CMK (cell line): Measurements from ENCODE around the gene MICAL2.
A peak's percentile ranks its signal among the peaks of the same experiment; 100 is the strongest.

Experiments used
- DNase-seq: peaks from one replicate; pipeline ENCODE4 v3.0.0-alpha.2; 2010; ENCODE audit warnings: low read depth

MICAL2 gene, protein sequence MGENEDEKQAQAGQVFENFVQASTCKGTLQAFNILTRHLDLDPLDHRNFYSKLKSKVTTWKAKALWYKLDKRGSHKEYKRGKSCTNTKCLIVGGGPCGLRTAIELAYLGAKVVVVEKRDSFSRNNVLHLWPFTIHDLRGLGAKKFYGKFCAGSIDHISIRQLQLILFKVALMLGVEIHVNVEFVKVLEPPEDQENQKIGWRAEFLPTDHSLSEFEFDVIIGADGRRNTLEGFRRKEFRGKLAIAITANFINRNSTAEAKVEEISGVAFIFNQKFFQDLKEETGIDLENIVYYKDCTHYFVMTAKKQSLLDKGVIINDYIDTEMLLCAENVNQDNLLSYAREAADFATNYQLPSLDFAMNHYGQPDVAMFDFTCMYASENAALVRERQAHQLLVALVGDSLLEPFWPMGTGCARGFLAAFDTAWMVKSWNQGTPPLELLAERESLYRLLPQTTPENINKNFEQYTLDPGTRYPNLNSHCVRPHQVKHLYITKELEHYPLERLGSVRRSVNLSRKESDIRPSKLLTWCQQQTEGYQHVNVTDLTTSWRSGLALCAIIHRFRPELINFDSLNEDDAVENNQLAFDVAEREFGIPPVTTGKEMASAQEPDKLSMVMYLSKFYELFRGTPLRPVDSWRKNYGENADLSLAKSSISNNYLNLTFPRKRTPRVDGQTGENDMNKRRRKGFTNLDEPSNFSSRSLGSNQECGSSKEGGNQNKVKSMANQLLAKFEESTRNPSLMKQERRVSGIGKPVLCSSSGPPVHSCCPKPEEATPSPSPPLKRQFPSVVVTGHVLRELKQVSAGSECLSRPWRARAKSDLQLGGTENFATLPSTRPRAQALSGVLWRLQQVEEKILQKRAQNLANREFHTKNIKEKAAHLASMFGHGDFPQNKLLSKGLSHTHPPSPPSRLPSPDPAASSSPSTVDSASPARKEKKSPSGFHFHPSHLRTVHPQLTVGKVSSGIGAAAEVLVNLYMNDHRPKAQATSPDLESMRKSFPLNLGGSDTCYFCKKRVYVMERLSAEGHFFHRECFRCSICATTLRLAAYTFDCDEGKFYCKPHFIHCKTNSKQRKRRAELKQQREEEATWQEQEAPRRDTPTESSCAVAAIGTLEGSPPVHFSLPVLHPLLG

DNA sequence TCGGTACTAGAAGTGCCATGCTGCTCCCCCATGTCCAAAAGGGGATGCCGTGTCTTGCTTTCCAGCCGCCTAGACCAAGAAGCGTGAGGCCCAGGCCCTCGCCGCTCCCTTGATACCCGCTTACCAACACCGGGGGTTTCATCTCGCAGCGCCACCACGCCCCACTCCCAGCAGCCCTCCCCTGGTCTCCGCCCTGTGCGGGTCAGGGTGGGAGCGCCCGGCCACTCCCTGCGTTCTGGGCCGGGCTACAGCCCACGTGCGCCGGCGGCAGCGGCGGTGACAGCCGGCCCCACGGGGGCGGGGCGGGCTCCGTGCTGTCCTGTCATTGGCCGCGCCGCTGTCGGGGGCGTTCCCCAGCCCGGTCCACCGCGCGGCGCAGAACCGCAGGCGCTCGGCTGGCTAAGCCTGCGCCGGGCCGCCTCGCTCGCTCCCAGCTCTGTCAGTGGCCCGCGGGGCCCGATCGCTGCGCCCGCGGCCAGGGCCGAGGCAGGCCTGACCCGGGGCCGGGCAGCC lies at the start of gene MICAL2:
MICAL2 (plus strand) TSS at position 390 of the 513 bp plus-strand sequence. CDS start 51,566 bp downstream, outside the sequence.
- peak; percentile 68 for DNase-seq

DNA sequence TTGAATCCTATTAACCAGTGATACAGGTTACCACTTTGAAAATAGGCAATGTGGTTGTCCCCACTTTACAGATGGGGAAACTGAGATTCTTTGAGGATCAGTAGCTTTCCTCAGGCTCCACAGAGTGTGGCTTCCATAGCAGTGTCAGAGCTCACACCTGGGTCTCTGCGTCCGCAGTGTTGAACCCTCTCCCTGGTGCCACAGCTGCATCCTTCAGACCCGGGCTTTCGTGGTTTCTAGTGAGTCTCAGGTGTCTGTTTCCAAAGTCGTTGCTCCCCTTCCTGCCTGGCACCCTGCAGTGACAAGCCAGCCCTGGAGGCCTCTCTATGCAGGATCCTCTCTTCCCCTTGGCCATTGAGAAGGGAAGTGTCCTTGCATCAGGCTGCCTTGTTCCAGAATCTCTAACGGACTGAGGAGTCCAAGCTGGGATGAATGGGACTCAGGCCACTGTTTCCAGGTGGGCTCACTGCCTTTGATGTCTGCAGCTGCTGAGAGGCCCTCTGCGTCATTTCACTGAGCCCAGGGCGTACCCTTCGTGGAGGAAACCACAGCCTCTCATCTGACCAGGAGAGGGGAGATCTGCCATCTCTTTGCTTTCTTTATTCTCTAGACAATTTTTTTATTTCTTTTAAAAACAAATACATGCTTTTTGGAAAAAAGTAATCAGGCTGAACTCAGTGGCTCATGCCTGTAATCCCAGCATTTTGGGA lies 48.4 kb upstream of the MICAL2 start:
- DNase-seq = no peak

DNA sequence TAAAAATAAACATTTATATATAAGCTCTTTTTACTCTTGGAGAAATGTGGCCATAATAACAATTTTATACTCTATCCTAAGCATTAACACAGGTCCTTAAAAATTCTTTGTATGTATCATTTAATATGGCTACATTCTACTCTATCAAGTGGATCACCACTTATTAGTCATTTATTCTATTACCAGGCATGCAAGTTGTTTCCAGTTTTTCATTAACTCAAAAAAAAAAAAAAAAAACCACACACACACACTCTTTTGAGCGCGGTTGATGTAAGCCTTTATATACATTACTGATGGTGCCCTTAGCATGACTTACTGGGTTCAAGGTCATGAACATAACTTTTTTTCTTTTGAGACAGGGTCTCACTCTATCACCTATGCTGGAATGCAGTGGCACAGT lies 47.1 kb upstream of the MICAL2 start:
- no peak for DNase-seq

DNA sequence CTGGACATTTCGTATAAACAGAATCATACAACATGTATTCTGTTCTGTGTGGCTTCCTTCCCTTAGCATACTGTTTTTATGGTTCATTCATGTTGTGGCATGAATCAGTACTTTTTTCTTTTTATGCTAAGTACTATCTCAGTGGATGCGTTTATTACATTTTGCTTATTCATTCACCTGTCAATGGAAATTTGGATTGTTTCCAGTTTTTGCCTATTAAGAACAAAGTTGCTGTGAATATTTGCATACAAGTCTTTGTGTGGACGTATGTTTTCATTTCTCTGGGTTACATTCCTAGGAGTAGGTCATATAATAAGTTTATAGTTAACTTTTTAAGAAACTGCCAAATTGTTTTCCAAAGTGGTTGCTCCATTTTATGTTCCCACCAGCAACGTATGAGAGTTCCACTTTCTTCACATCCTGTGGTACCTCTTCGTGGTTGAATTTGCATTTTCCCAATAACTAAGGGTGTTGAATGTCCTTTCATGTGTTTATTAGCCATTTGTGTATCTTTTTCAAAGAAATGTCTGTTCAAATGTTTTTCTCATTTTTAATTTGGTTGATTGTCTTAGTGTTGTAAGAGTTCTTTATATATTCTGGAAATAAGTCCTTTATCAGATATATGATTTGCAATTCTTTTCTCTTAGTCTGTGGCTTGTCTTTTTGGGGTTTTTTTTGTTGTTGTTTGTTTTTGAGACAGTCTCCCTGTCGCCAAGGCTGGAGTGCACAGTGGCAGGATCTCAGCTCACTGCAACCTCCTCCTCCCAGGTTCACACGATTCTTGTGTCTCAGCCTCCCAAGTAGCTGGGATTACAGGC lies 46.0 kb upstream of the MICAL2 start:
- no peak for DNase-seq

DNA sequence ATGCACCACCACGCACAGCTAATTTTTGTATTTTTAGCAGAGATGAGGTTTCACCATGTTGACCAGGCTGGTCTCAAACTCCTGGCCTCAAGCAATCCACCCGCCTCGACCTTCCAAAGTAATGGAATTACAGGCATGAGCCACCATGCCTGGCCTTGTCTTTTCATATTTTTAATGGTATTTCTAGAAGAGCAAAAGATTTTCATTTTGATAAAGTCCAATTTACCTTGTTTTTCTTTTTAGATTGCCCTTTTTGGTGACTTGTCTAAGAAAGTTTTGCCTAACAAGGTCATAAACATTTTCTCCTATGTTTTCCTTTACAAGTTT lies 45.5 kb upstream of the MICAL2 start:
- DNase-seq = no peak

DNA sequence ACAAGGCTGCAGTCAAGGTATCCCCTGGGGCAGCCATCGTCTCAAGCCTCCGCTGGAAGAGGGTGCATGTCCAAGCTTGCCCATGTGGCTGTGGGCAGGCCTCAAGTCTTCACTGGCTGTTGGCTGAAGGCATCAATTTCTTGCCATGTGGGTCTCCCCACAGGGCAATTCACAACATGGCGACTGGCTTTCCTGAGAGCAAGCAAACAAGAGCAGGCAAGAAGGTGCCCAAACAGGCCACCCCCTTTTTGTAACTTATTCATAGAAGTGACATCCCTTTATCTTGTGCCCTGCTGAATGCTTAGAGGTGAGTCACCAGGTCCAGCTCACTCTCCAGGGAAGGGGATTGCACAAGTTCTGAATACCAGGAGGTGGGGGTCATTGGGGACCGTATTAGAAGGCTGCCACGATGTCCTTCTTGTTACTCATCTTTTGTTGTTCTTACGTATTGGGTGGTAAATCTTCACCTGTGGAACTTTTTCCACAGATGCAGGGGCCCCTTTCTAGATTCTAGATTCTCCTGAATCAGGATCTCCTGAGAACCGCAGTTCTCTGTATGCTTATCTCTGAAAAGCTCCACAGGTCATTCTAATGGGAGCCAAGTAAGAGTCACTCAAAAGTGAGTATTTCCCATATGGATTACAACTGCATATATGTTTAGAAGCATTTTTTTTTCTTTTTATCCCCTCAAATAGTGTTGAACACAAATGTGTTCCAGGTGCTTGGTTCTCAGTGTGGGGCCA lies 44.2 kb upstream of the MICAL2 start:
- DNase-seq = no peak

DNA sequence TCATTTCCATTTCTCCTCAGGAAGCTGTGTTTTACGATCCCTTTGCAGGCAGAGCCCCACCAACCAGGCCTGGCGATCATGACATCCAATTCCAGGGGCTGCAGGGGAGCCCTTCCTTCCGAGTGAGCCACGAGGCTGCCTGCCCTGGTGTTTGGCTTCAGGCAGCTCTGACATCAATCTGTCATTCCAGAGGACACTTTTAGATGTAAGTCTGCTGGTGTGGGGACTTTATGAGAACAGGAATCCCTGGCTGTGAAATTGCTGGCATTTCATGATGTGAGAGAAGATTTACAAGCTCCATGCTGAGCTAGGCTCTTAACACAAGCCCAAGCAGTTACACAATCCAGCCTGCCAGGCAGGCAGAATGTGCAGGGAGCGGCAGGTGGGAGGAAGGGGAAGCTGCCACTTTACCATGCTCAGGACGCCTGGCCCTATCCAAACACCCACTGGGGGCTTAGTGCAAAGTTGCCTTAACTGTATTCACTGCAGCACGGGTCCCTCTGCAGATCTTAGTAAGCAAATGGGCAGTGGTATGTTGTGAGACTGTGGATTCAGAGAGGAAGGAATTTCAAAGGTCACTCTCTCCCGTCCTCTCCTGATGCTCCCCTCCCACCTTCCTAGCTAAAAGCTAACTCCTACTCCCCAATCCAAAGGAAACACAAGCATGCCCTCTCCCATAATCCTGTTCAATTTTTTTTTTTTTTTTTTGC lies 43.4 kb upstream of the MICAL2 start:
- DNase-seq = no peak

DNA sequence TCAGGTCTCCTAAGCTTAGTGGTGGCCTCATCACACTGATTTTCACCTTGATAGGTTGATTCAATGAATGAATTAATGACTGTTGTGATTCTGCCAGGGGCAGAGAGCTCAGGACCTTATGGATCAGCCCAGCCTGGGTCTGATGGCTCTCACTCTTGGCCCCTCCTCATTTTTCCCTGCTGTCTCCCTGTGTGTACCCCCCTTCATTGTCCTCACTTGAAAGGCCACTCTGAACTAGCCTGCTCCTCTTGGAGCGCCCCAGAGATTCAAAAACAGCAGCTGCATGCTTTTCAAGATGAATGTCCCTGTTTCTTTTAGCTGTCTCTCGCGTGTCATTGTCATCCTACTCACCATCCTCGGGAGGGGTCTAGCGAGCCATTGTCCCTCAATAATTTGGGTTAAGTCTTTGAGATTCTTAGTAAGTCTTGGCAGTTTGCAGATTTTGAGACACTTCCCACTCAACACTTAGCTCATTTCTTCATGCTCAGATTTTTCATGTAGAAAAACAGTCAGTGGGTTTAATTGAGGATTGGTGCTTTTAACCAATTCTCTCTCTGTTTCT lies 42.5 kb upstream of the MICAL2 start:
- DNase-seq = no peak

DNA sequence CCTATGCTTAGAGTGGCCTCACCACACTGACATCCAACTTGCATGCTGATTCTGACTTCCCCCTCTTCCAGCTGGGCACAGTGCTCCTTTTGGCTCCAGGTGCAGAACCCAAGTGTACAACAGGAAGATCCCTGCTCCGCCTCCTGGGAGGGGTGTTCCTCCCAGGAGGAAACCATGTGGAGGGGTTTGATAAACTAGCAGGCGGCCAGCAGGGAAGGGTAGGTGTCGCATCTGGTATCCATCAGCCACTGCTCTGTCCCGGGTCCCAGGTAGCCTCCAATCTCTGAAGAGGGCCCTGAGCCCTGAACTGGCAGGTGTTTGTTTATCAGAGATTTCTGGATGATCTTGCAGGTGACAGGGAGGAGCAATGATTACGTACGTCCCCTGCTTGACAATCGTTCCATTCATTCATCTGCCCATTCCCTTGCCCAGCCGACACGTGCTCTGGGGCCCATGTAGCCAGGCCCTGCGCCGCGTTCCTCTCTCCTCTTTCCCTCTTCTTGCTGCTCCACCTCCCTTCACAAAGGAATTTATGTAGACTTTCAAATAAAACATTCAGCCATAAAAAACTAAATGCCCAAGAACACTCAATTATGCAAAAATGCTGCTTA lies 41.2 kb upstream of the MICAL2 start:
- DNase-seq = no peak

DNA sequence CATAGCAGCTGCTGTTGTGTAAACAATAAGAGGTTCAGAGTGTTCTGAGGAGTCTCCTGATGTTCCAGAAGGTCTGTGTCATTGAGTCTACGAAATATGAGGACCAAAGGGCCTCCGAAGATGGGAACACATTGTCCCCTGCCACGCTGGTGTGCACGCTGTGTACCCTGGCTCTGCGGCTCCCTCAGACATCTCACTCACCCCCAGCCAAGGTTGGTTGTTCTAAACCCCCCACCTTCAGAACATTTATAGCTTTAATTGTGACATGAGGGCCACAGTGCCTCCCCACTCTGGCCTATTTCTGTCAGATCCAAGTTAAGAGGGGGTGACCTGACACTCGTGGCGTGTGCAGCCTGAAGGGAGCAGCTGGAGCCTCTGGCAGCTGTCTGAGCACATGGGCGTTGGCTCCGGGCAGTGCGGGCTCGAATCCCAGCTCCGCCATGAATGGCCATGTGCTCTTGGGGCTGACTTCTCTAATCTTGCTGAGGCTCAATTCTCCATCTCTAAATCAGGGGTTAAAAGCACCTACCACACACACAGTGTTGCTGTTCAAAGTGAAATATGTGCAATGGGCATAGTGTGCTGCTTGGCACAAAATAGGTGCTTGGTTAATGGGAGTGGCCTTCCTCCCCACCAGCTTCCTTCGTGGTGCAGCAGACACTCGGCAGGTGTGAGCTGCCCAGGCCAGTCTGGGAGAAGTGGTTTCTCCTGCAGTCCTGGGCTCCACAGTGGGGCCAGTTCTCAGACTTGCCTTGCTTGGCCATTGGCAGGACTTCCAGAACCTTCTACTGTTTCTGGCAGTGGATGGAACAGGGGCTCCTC lies 39.7 kb upstream of the MICAL2 start:
- DNase-seq = no peak

DNA sequence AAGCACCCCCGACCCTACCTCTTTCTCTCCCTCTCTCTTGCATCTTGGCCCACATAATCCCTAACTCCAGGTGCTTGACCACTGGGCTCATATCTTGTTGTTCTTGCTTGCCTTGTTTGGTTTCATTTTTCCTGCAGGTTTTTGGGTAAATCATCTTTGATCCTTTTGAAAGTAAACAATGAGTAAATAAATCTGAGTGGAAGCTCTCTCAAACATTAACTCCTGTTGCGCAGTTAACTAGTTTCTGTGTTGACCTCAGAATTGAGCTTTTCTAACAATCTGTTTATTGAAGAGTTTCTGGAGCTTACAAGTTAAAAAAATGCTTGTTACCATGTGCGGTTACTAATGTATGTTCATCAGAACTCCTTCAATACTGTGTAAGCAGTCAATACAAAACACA lies 38.8 kb upstream of the MICAL2 start:
- DNase-seq = no peak

DNA sequence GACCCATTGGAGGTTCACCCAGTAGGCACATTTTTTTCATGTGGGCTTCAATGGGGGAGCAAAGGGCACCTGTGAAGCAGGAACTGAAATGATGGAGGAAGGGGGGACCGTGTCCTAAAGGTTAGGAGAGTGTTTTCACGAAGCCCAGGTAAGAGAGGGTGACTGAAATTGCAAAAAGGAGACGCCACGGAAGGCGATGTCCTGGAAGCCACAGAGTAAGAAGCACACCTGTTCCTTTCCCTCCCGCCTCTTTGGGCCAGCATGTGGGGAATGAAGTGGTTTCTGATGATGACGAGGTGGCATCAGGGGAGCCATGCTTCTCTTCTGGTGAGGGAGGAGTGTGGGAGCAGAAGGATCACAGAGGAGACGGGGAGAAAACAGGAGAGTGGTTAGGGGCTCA lies 37.0 kb upstream of the MICAL2 start:
- no peak for DNase-seq

DNA sequence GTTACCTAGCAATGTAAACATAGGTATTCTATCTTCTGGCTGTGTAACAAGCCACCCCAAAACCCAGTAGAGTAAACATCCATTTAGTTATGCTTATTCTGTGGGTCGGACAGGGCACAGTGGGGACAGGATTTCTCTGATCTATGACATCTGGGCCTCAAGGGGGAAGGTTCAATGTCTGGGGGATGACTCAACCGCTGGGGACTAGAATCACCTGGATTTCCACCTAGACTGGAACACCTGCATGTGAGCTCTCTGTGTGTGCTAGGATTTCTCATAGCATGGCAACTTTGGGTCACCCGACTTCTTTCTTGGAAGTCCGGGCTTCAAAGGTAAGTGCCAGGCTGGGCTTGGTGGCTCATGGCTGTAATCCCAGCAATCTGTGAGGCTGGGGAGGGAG lies 36.5 kb upstream of the MICAL2 start:
- no peak for DNase-seq

DNA sequence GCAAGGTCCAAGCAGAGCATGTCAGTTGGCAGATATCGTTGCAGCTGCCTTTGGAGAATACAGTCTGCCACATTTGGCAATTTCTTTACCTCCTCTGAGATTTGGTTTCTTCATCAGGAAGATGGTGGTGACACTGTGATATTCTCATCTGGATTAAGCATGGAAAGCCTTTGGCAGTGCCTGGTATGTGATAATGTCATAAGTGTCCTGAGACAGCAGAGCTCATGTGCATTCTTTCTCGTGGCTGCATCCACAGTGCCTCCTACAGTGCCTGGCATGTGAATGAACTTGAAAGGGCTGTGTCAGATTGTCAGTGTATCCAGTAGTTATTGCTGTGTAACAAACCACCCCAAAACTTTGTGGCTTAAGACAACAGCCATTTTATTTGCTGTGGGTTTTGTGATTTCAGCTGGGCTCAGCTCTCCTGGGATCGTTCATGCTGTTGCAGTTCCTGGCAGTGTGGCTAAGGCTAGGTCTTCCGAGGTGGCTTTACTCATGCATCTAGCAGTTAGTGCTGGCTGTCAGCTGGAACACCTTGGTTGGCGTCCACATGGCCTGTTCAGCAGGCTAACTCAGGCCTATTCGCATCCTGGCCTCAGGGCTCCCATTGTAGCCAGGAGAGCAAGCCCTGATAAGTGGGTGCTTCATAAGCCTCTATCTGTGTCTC lies 35.7 kb upstream of the MICAL2 start:
- no peak for DNase-seq

DNA sequence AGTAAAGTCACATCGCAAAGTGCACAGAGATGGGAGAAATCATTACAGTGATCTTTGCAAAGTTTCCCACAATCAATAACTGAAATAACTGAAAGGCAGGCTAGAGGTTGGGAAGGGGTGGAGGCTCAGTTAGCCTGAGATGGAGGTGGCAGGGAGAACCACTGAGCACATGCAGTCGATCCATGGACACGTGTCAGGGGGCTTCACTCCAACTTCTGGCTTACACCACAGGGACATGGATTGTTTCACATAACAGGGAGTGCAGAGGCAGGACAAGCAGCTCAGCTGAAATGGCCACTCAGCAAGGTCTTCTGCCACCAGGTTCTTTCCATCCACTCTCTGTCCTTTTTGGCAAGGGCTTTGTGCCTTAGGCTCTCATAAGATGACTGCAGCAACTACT lies 35.1 kb upstream of the MICAL2 start:
- DNase-seq = no peak

DNA sequence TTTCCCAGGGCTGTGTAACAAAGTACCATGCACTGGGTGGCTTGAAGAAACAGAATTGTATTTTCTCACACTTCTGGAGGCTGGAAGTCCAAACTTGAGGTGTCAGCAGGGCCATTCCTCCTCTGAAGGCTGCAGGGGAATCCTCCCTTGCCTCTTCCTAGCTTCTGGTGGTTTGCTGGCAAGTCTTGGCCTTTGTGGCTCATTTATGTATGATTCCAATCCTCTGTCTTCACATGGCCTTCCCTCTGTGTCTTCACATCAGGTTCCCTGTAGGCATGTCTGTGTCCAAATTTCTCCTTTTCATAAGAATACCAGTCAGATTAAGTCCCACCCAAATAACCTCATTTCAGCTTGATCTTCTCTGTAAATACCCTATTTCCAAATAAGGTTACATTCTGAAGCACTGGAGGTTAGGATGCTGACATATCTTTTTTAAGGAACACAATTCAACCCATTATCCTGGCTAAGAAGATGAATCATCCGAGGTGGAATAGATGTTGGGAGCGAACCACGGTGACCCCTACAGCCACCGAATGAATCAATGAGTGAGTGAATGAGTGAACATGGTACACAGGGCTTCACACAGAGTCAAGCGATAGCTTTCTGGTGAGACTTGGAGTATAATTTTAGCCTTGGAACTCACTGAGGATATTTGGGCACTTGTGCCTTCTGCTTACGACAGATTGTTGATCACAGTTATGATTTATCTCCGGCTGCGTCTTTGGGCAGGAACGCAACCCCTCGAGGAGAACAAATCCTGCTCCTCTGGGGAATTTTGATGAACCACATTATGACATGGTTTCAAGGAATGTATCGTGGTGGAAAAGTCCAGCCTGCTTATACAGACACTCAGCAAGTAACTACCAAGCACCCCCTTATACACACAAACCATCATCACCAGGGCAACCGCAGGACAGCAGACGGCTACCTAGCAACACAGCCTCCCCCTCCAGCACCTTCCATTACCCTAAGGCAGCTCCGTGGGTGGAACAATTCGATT lies 34.3 kb upstream of the MICAL2 start:
- no peak for DNase-seq
